Activated CD4-positive, alpha-beta T cell treated with anti-CD3 and anti-CD28 coated beads, Interleukin-2, Interleukin-6, amounts not matched to agents 100 ng/mL and 50 ng/mL, durations not matched to agents 16 hours and 8 hours (primary cell): ENCODE data around the gene L3MBTL3.

Source experiments
- DNase-seq: peaks from one replicate; pipeline ENCODE4 v3.0.0-alpha.2; 2020

Gene L3MBTL3

GRCh38 chr6:130188207-130188899, 170.0 kb downstream of the L3MBTL3 start:
- no peak for DNase-seq

DNA sequence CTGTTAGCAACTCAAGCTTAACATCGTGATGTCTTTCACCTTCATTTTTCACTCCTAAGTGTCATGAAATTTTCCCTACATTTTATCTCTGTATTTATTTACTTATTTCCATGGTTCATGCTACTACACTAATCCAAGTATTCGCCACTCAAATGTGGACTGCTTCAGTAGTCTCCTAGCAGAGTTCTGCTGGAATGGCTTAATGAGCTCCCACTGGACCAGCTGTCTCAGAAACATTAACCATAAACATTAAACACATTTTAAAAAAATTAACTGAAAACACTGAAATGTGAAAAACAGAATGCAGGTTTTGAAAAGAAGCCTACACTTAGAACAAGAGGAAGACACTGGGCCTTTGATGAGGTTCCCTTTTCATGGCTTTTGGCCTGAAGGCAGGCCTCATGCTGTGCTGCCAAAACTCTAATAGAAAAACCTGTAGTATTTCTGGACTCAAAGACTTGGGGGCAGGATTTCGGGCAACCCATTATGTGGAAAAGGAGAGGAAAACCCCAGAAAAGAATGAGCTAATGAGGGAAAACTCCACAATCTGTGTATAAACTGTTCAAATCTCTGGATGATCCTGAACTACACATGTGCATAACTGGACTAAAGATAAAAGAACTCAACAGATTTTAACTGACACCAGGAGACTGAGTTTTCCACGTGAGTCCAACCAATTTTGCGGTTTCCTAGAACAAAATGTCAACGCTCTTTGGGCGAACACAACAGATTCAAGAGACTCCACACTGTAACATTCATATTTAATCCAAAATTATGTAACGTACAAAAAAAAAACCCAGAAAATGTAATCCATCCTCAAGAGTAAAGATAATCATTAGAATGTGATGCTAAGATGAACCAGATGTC, 171.4 kb downstream of the L3MBTL3 start:
- no peak for DNase-seq
